Activated CD8-positive, alpha-beta memory T cell treated with anti-CD3 and anti-CD28 coated beads for 36 hours (primary cell): Measurements from ENCODE around the gene DPPA3. TPM values are rescaled to one million over a fixed set of nuclear protein-coding genes. Genes with fewer than 3 reads are reported as not detected.
"Not testable (repeated sequence)": the region's sequence is repeated elsewhere in the genome, so short reads cannot be mapped to it uniquely, and the experiment has no call there.

ENCODE experiments used
- CTCF ChIA-PET: fragments of 350-600 bp; sonication (Branson Sonifier 250); formaldehyde crosslinking; loops from one replicate; lab custom pipeline; 2021; ENCODE audit warnings: antibody characterized with exemption; lab: Charles Lee
- POLR2A ChIA-PET: fragments of 350-600 bp; sonication (Branson Sonifier 250); formaldehyde crosslinking; loops from one replicate; lab custom pipeline; 2021; ENCODE audit warnings: antibody characterized with exemption; lab: Charles Lee
- total RNA-seq, 2 experiments: library from RNA; stranded (reverse); gene quantifications; one replicate each; pipeline ENCODE4 v1.2.3, GENCODE V29; 2021

Gene DPPA3
- total RNA-seq: not detected

DNA sequence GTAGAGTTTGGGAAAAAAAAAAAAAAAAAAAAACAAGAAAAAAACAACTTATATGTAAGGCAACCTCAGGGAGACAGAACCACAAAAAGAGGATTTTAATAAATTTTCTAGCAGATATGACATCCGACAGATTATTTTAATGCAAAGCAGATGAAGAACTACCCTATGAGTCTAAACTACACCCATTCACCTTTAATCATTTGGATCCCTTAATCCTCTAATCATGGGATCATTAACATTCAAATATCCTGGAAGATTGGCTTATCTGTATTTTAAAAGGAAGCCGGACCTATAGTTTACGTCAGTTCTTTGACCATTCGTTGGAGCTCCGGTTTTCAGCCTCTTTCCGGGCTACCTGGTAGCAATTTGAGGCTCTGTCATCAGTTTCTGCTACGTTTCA is at the start of gene DPPA3:
Gene DPPA3, plus strand, starts transcription at position 301 of the 400 bp plus-strand sequence. CDS start 138 bp downstream, outside the sequence.
- CTCF ChIA-PET: no interaction called here
- POLR2A ChIA-PET: no interaction called here

DNA sequence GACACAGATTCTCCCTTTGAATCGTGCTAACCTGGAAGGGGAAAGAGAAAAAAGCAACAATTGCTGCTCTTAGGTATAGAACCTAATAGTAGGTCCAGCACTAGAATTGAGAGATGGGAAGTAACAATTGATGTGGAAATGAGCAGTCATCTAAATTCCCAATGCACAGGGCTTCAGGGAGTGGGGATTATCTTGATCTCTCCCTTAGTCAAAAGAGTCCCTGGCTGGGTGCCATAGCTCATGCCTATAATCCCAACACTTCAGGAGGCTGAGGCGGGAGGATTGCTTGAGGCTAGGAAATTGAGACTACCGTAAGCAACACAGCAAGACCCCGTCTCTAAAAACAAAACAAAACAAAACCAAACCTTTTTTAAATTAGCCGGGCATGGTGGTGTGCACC is 49.5 kb upstream of the DPPA3 start:
- POLR2A ChIA-PET: no interaction called here
- CTCF ChIA-PET: no interaction called here

DNA sequence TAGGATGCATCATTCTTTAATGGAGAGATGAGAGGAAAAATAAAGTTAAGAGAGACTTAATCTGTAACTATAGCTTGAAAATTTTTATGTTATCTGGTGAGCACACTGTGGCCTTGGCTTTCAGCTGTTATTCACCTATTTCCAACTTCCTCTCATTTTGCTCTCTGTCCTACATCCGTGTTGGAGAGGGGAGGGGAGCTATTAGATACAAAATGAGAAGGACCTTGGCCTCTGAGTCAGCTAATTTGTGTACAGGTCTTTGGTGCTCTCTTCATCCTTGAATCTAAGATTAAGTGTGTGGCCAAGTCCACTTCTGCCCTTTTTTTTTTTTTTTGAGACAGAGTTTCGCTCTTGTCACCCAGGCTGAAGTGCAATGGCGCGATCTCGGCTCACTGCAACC is 44.6 kb upstream of the DPPA3 start:
- POLR2A ChIA-PET: no interaction called here
- CTCF ChIA-PET: no interaction called here

DNA sequence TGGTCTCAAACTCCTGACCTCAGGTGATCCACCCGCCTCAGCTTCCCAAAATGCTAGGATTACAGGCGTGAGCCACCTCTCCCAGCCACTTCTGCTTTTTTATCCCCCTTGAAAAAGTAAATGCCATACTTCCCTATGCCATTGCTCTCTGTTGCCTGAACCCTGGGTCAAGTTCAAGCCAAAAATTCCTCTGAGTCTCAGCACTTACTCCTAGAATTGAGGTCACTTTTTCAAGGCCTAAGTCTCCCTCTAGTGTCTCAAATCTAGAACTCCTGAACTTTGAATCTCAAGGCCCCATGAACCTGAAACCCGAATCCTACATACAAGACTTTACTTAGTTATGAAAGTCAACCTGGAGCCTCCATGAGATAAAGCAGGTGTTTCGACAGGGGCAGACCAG is 44.1 kb upstream of the DPPA3 start:
- ChIA-PET CTCF (no interaction called here), POLR2A (no interaction called here)

DNA sequence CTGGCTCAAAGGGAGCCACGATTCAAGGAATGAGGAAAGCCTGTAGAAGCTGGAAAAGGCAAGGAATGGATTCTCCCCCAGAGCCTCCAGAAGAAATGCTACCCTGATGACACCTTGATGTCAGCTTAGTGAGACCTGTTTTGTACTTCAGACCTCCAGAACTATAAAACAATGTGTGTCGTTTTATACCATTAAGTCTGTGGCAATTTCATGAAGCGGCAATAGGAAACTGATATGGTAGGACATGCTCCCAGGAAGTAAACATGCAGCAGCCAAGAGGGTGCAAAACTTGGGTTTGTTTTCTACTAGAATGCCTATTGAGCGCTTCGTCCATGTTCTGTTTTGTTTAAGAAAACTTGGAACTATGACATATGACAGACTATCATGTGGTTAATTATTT is 43.1 kb upstream of the DPPA3 start:
- POLR2A ChIA-PET: no interaction called here

DNA sequence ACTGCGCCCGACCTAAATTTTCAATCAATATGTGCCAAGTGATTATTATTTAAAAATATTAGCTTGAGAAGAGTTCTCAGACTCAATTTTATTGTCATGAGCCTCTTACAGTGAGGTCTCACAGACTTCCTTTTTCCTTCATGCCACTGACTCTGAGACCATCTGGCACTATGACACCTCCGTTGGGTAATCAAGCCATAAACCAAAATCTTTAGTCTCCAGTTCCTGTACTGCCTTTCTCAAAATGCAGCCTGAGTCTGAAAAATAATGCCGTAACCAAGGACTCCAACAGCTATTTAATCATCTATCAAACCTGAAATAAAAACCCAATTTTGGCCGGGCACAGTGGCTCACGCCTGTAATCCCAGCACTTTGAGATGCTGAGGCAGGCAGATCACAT is 35.8 kb upstream of the DPPA3 start:
- POLR2A ChIA-PET: not testable (repeated sequence)
- CTCF ChIA-PET: interaction anchor here (1.2 kb wide), 1 partner anchor 132 kb away, joined by 5 read pairs; no protein-coding TSS in a partner anchor

More for the DNA sequence above, 43.1 kb upstream of the DPPA3 start:
- CTCF ChIA-PET: no interaction called here

DNA sequence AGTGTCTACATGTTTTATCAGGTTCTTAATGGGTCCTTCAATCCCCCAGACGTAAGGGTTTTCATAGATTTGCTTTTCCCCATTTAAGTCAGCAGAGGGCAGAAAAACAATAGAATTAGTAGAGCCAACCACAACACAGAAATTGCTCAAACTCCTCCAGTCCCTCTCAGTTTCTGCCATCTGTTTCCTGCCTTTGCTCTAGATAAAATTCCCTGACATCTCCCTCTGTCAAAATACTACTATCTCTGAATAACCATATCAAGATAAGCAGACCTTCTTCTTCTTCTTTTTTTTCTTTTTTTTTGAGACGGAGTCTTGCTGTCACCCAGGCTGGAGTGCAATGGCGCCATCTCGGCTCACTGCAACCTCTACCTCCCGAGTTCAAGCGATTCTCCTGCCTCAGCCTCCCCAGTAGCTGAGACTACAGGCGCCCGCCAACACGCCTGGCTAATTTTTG is 33.8 kb upstream of the DPPA3 start:
- CTCF ChIA-PET: interaction anchor here (1.1 kb wide), 2 partner anchors 82 to 125 kb away, joined by 3 read pairs; no protein-coding TSS in a partner anchor
- POLR2A ChIA-PET: not testable (repeated sequence)

DNA sequence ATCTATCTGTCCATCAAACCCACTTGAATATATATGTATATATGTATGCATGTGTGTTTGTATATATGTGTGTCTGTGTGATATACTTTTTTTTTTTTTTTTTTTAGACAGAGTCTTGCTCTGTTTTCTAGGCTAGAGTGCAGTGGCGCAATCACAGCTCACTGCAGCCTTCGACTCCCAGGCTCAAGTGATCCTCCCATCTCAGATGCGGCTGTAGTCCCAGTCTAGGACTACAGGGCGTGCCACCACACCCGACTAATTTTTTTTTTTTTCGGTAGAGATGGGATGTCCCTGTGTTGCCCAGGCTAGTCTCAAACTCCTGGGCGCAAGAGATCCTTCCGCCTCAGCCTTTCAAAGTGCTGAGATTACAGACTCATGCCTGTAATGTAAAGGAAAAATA is 32.5 kb upstream of the DPPA3 start:
- CTCF ChIA-PET: interaction anchor here (0.9 to 1.1 kb wide), 2 partner anchors 123 to 129 kb away, joined by 3 read pairs; no protein-coding TSS in a partner anchor
- POLR2A ChIA-PET: no interaction called here

DNA sequence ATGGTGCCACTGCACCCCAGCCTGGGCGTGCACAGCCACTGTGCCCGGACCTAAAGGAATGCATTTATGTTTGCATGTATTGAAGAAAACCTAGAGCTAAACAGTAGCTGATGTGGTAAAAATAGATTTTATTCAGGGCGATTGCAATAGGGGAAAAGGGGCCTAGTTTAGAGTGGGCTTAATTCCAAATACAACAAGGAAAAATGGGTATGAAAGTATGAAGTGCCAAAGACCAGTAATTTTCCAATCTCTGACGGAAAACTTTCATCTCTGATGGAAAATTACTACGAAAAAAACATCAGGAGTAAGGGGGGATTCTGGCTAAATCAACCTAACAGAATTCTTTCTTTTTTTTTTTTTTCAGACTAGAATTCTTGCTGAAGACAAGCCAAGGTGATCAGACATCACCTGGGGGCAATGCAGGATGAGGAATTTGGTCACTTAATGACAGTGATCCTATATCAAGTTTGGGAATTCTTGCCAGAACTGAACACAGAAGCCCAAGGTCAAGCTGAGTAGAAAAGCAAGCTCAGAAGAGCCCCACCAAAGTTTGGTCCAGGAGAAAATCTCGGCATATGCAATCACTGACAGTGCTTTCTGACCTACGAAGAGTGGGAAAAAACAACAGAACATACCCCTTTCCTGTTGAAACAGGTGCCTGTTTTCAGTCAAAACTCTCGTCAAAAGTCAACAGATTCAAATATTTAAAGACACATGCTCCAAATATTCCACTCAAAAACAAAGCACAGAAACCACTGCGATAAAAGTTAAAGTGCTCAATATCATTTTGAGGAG is 31.8 kb upstream of the DPPA3 start:
- ChIA-PET POLR2A (no interaction called here), CTCF (interaction anchor here (0.7 to 0.9 kb wide), 2 partner anchors 128 kb away, joined by 3 to 4 read pairs; no protein-coding TSS in a partner anchor)

DNA sequence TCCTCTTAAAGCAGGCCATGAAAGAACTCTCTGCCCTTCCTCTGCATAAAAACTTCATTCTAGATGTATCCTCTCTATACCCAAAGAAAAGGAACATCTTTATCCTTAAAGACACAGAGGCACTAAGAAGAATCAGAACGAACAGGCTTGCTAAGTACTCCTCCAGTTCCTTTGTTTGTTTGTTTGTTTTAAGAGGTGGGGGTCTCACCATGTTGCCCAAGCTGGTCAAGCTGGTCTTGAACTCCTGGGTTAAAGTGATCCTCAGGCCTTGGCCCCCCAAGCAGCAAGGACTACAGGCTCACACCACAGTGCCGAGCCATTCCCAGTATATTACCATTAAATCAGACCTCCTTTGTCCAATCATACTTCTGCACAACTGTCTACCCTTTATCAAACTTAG is 29.7 kb upstream of the DPPA3 start:
- ChIA-PET CTCF (no interaction called here), POLR2A (no interaction called here)

DNA sequence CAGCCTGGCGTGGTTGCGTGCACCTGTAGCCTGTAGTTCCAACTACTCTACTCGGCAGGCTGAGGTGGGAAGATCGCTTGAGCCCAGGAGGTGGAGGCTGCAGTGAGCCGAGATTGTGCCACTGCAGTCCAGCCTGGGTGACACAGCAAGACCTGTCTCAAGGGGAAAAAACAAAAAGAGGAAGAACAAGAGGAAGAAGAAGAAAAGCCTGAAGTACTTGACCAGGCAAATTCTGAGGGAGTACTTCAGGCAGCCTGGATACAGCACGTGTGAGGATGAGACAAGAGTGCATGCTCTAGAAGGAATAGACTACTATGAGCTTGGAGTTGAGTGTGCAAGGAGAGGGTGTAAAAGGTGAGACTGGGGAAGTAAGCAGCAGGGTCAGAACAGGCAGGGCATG is 17.4 kb upstream of the DPPA3 start:
- POLR2A ChIA-PET: no interaction called here
- CTCF ChIA-PET: no interaction called here

DNA sequence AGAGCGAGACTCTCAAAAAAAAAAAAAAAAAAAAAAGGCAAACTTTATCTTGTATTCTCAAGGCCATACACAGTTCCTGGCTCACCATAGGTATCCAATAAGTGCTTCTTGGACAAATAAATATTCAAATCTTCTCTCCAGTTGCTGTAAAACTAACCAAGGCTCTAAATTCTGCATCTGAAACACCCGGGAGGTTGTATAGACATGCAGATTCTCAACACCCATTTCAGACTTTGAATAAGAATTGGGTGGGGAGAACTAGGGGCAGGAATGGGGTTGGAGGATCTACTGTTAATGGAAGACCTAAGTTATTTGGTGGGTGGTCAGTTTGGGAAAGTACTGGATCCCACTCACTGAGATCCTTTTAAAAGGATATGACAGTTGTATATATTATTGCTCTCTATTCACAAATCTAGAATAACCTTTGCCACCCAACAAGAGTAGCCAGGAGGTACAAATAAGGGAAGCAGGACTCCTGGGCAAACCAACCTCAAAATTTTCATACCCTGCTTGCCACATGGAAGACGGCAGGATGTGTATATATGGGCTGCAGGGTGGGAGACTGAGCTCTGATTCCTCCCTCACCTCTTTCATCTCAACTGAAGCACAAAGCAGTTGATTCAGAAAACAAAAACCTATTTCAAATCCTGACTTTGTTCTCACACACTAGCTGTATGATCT is 16.5 kb upstream of the DPPA3 start:
- POLR2A ChIA-PET: no interaction called here
- CTCF ChIA-PET: no interaction called here

DNA sequence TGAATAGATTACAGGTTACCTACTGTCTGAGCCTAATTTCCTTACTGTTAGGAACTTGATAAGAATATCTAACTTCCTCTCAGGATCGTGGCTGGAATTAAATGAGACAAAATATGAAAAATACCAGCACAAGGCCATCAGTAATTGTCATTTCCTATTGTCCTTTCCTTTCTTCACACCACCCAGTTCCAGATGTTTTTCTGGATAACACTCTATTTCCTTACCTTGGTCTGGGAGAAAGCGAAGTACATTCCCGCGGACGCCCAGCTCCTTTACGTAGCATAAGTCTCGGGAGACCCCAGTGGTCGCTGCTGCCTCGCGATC is 16.0 kb upstream of the DPPA3 start:
- ChIA-PET POLR2A (no interaction called here), CTCF (no interaction called here)

DNA sequence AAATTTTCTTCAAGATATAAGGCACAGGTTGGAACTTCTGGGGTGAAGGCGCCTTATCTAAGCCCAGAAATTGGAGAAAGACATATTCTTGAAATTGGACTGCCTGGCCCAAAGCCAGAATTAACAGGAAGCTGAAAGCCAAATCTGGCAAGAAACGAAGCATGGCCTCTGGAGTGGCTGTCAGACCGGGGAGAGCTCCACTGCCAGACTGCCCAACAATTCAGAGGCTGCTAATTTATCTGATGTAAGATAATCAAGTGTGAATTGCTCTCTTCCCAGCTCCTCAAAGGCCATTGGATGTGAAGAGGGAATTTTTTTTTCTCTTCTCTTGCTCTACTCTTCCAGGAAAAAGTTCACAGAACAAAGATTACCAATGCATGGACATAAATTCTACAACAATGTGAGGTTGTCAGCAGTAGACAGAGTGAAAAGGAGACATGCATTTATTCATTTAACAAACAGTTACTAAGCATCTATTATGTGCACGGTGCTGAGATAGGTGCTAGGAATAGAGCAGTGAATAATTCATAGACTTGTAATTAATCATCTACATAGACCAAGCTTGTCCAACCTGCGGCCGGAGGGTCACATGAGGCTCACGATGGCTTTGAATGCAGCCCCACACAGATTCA is 15.6 kb upstream of the DPPA3 start, which contains the start of gene GDF3:
Gene GDF3, minus strand, starts transcription at position 210 of the 632 bp plus-strand sequence. Its CDS starts 47 bp downstream, at position 163.
- POLR2A ChIA-PET: no interaction called here
- CTCF ChIA-PET: no interaction called here

DNA sequence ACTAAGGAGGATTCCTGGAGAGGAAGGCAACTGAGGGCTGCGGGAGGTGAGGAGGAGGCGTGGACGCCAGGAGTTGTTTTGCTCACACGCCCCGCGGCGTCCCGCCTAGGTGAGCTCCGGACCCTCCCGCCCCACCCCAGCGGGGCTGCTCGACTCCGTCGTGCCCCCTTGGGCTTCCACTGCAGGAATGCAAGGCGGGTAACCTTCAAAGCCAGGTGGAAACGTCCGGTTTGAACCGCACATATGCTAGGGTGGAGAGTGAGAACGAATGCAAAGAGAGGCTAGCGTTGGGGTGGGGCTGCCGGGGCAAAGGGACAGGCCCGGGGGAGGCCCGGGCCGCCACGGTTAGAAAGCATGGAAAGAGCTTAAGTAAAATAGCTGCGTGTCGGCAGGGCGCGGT is 5.4 kb upstream of the DPPA3 start:
- POLR2A ChIA-PET: no interaction called here
- CTCF ChIA-PET: no interaction called here

DNA sequence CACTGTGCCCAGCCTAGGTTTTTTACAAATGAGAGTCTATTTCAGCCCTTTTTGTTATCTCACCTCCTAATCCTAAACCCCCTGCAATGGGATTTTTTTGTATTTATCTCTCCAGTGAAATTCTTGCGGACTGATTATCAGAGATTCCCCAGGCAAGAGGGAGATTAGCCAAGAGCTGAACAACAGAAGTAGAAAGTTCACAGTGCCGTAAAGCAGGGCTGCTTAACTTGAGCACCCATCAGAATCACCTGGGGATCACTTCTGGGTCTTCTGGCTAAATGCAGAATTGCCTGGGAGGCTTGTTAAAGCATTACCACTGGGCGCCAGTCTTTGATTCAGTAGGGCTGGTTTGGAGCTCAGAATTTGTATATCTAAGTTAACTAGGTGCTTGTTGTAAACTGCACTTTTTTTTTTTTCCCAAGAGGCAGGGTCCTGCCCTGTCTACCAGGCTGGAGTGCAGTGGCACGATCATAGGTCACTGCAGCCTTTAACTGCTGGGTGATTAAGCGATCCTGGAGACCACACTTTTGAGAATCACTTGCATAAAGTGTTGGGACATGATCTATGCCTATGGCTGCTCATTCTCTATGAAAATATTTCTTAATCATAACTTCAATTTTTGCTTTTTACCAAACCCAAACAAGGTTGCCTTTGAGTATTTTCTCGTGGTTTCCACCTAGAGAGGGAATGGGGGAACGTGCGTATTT is 1.1 kb upstream of the DPPA3 start:
- POLR2A ChIA-PET: interaction anchor here (0.5 kb wide), 1 partner anchor 651 kb away, joined by 3 read pairs; no protein-coding TSS in a partner anchor
- CTCF ChIA-PET: no interaction called here

DNA sequence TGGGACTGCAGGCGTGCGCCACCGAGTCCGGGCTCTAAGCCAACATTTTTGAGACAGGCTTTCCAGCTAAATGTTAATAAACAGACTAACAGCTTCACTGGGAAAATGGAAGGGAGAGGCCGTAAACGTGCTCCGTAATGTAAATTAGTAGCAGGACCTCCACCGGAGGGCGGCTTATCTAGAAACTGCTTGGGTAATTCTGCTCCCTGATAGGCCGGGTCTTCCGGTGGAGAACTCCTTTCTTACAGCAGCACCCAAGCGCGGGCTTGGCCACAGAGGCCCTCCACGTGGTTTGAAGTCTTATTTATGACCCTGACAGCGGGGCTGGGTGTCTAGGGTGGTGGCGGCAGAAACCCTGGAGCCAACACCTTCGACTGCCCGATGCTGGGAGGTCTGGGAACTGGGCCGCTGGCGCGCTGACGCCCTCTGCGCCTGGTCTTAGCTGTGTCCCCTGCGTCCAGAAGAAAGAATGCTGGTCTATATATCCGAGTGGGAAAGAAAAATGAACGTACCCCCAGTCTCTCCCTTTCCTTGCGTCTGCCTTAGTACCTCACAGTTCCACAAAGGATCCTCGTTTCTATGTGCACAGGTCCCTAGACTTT is 1.7 kb downstream of the DPPA3 start:
- ChIA-PET CTCF (no interaction called here), POLR2A (no interaction called here)

DNA sequence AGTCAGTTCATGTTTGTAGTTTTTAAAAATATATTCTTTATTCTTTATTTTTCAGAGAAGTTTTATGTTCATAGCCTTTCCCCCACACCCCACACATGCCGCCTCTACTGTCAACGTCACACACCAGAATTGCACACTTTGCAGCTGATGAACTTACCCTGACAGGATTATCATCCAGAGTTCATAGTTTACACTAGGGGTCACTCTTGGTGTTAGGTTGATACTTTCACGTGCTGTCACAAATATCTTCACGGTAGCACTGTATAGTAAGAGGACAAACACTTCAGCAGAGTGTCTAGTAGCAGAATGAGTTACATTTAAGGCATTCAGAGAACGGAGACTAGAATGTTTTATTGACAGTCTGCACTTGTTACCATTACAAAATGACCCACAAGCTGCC is 5.1 kb downstream of the DPPA3 start:
- POLR2A ChIA-PET: no interaction called here
- CTCF ChIA-PET: no interaction called here
